DND-41 (cell line): Measurements from ENCODE around the gene GPHN.
"Not testable (repeated sequence)": the region's sequence is repeated elsewhere in the genome, so short reads cannot be mapped to it uniquely, and the experiment has no call there.

Experiments used
- ATAC-seq: fragments of 200-7000 bp; cut with Tn5 transposase; 3 replicates; pipeline ENCODE4 v1.9.1; 2021; ENCODE audit warnings: low read depth; ENCODE audit not compliant: insufficient read depth
- DNase-seq: peaks from one replicate; pipeline ENCODE4 v3.0.0-alpha.2; 2020
- H2AFZ ChIP-seq: 2 replicates; pipeline ENCODE4 v1.6.0; 2012; ENCODE audit warnings: low read depth, low read length
- H3K27ac ChIP-seq: 2 replicates; pipeline ENCODE4 v1.5.1; 2012; ENCODE audit warnings: low read length, inconsistent platforms
- H3K27me3 ChIP-seq: fragments of 200-600 bp; sonication (generic); 2 replicates; pipeline ENCODE4 v1.6.0; 2012; ENCODE audit warnings: low read length, mild to moderate bottlenecking, inconsistent platforms; ENCODE audit not compliant: insufficient read depth, poor library complexity
- H3K36me3 ChIP-seq: 2 replicates; pipeline ENCODE4 v1.5.1; 2012; ENCODE audit warnings: low read length, inconsistent platforms; ENCODE audit not compliant: insufficient read depth
- H3K4me1 ChIP-seq: 2 replicates; pipeline ENCODE4 v1.5.1; 2012; ENCODE audit warnings: mild to moderate bottlenecking, low read length; ENCODE audit not compliant: insufficient read depth
- H3K4me2 ChIP-seq: 2 replicates; pipeline ENCODE4 v1.6.0; 2012; ENCODE audit warnings: mild to moderate bottlenecking, moderate library complexity, low read length, inconsistent platforms; ENCODE audit not compliant: insufficient read depth
- H3K4me3 ChIP-seq, 2 experiments: fragments of 200-600 bp in 1 of 2; shearing (Covaris generic) in 1 of 2; 2 replicates each; pipeline ENCODE4 v1.5.1; 2012 to 2016; ENCODE audit warnings: inconsistent platforms in 2 of 2, low read length in 2 of 2, mild to moderate bottlenecking in 2 of 2, low read depth in 1 of 2, moderate library complexity in 1 of 2
- H3K79me2 ChIP-seq: 2 replicates; pipeline ENCODE4 v1.6.0; 2012; ENCODE audit warnings: low read length, inconsistent platforms; ENCODE audit not compliant: insufficient read depth
- H3K9ac ChIP-seq: 2 replicates; pipeline ENCODE4 v1.6.0; 2012; ENCODE audit warnings: low read depth, mild to moderate bottlenecking, inconsistent platforms, low read length, moderate library complexity
- H3K9me3 ChIP-seq: 2 replicates; pipeline ENCODE4 v1.5.1; 2012; ENCODE audit warnings: low read length, moderate library complexity, mild to moderate bottlenecking, inconsistent platforms; ENCODE audit not compliant: insufficient read depth, severe bottlenecking
- H4K20me1 ChIP-seq: 2 replicates; pipeline ENCODE4 v1.6.0; 2012; ENCODE audit warnings: low read length; ENCODE audit not compliant: insufficient read depth
- CTCF ChIP-seq: IDR thresholded peaks from 2 replicates; pipeline ENCODE4 v1.5.1; 2012; ENCODE audit warnings: borderline replicate concordance, low read length, moderate library complexity, mild to moderate bottlenecking; ENCODE audit not compliant: poor library complexity, severe bottlenecking; ENCODE audit errors: extremely low read depth
- EZH2 ChIP-seq: IDR thresholded peaks from 3 replicates; pipeline ENCODE4 v1.6.1; 2012; ENCODE audit warnings: borderline replicate concordance, low read depth, mild to moderate bottlenecking, moderate library complexity, low read length, inconsistent platforms; ENCODE audit not compliant: severe bottlenecking

Gene GPHN

GRCh38 chr14:66701813-66702212, 193.9 kb downstream of the GPHN start:
- Histone ChIP-seq H3K9ac (no peak overlapping the region), H3K4me2 (no peak overlapping the region), H3K79me2 (no peaks in the 10 kb centered on the region), H4K20me1 (no peaks in the 10 kb centered on the region), H3K27ac (no peak overlapping the region), H3K36me3 (no peaks in the 10 kb centered on the region), H3K4me1 (no peaks in the 10 kb centered on the region), H3K9me3 (no peaks in the 10 kb centered on the region), H2AFZ (no peak overlapping the region), H3K27me3 (no peaks in the 10 kb centered on the region), H3K4me3 (no peak overlapping the region)
- no peak for ATAC-seq
- no peak for TF ChIP-seq EZH2
- no peak for TF ChIP-seq CTCF
- DNase-seq, result no peak

DNA sequence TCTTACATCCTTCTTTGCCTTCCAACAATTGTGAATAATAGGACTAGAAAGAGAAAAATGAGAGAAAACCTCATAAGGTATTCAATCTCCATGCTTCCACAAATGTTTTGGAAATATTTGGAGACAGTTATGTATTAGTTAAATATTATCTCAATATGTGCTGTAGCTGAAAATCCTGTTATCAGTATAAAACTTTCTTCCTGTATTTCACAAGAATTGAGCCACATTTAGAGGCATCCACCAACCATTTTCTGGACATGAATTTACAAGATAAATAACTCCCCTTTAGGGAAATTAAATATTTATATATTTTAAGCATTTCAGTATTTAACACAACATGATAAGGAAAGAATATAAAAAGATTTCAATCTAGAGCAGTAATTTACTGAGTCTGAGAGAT, 200.3 kb downstream of the GPHN start:
- no peak overlapping the region for H3K4me3 ChIP-seq
- H3K9ac ChIP-seq, result no peak overlapping the region
- no peaks in the 10 kb centered on the region for H3K79me2 ChIP-seq
- H3K9me3 ChIP-seq, result no peaks in the 10 kb centered on the region
- no peaks in the 10 kb centered on the region for H4K20me1 ChIP-seq
- no peaks in the 10 kb centered on the region for H3K4me1 ChIP-seq
- no peak overlapping the region for H3K27ac ChIP-seq
- H3K4me2 ChIP-seq, result no peak overlapping the region
- H3K36me3 ChIP-seq, result no peaks in the 10 kb centered on the region
- no peak overlapping the region for H2AFZ ChIP-seq
- ATAC-seq, result no peak
- no peak for TF ChIP-seq CTCF
- TF ChIP-seq EZH2, result no peak
- H3K27me3 ChIP-seq, result no peaks in the 10 kb centered on the region
- no peak for DNase-seq

GRCh38 chr14:66709291-66709690, 201.3 kb downstream of the GPHN start:
- no peak overlapping the region for H3K27ac ChIP-seq
- H3K9me3 ChIP-seq, result no peaks in the 10 kb centered on the region
- TF ChIP-seq CTCF (no peak), EZH2 (no peak)
- ATAC-seq, result no peak
- no peak for DNase-seq
- no peak overlapping the region for H3K9ac ChIP-seq
- no peaks in the 10 kb centered on the region for H4K20me1 ChIP-seq
- H3K79me2 ChIP-seq, result no peaks in the 10 kb centered on the region
- no peak overlapping the region for H3K4me3 ChIP-seq
- H3K36me3 ChIP-seq, result no peaks in the 10 kb centered on the region
- no peaks in the 10 kb centered on the region for H3K27me3 ChIP-seq
- peaks cover 5% of the 10 kb centered on the region for H3K4me1 ChIP-seq
- H3K4me2 ChIP-seq, result no peak overlapping the region
- no peak overlapping the region for H2AFZ ChIP-seq

DNA sequence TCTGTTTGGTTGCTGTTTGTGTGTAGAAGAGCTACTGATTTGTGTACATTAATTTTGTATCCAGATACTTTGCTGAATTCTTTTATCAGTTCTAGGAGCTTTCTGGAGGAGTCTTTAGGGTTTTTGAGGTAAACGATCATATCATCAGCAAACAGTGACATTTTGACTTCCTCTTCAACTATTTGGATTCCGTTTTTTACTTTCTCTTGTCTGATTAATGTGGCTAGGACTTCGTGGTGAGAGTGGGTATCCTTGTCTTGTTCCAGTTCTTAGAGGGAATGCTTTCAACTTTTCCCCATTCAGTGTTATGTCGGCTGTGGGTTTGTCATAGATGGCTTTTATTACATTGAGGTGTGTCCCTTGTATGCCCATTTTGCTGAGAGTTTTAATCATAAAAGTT, 206.3 kb downstream of the GPHN start:
- H3K4me2 ChIP-seq, H3K9ac ChIP-seq, H3K9me3 ChIP-seq, H3K36me3 ChIP-seq, DNase-seq, H3K4me3 ChIP-seq, H3K27ac ChIP-seq, H4K20me1 ChIP-seq, H3K79me2 ChIP-seq, H3K27me3 ChIP-seq, H2AFZ ChIP-seq: not testable (repeated sequence)
- peaks cover 21% of the 10 kb centered on the region for H3K4me1 ChIP-seq
- ATAC-seq, result peak; percentile 64

DNA sequence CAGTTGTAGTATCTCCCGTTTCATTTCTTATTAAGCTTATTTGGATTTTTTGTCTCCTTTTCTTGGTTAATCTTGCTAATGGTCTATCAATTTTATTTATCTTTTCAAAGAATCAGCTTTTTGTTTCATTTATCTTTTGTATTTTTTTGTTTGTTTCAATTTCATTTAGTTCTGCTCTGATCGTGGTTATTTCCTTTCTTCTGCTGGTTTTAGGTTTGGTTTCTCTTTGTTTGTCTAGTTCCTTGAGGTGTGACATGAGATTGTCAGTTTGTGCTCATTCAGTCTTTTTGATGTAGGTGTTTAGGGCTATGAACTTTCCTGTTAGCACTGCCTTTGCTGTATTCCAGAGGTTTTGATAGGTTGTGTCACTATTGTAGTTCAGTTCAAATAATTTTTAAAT, 207.4 kb downstream of the GPHN start:
- not testable (repeated sequence) for H3K27me3 ChIP-seq, H3K79me2 ChIP-seq, H2AFZ ChIP-seq, H3K4me3 ChIP-seq, H3K27ac ChIP-seq, H4K20me1 ChIP-seq, H3K9ac ChIP-seq, DNase-seq, H3K36me3 ChIP-seq, H3K9me3 ChIP-seq
- Histone ChIP-seq H3K4me2 (peak overlapping the region; percentile 43; the same call in 1 of the 2 replicates), H3K4me1 (peaks cover 21% of the 10 kb centered on the region)
- ATAC-seq, result peak; percentile 70
